ENCODE results near the gene HOXA10.

The HOXA10 gene

GRCh38 chr7:27189997-27190748 lies 16.1 kb upstream of the HOXA10 start:
- no peak for DNase-seq

GRCh38 chr7:27189295-27189996 lies 15.3 kb upstream of the HOXA10 start:
- DNase-seq, result no peak

- DNase-seq, result peak in 1 of 5 donors; percentile 31
Observed at GRCh38 chr7:27188386-27189294, 14.5 kb upstream of the HOXA10 start.

GRCh38 chr7:27187475-27188385 lies 13.6 kb upstream of the HOXA10 start:
- no peak for DNase-seq

GRCh38 chr7:27186668-27187474 lies 12.8 kb upstream of the HOXA10 start:
- DNase-seq, result no peak

- DNase-seq, result no peak
Observed at GRCh38 chr7:27185854-27186667, 11.9 kb upstream of the HOXA10 start.

- DNase-seq, result no peak
Observed at GRCh38 chr7:27185013-27185853, 11.1 kb upstream of the HOXA10 start, which contains the start of gene HOXA11. Gene HOXA11, minus strand, starts transcription at chr7:27185232. Its CDS starts 88 bp downstream, at chr7:27185144.

- DNase-seq, result peak in 1 of 5 donors; percentile 28
Observed at GRCh38 chr7:27184337-27185012, 10.4 kb upstream of the HOXA10 start.

- no peak for DNase-seq
Observed at GRCh38 chr7:27183682-27184336, 9.7 kb upstream of the HOXA10 start.

- no peak for DNase-seq
Observed at GRCh38 chr7:27182861-27183681, 9.0 kb upstream of the HOXA10 start.

- no peak for DNase-seq
Observed at GRCh38 chr7:27182285-27182841, 8.2 kb upstream of the HOXA10 start.

- no peak for DNase-seq
Observed at GRCh38 chr7:27181795-27182275, 7.7 kb upstream of the HOXA10 start.

- DNase-seq, result no peak
Observed at GRCh38 chr7:27180431-27181420, 6.6 kb upstream of the HOXA10 start.

GRCh38 chr7:27179503-27180430 lies 5.6 kb upstream of the HOXA10 start:
- DNase-seq, result peak in 4 of 5 donors; percentile 37 to 54 (median 49)
